Measurements from ENCODE around the gene SMARCC2. TPM values are rescaled to one million over a fixed set of nuclear protein-coding genes. Genes with fewer than 3 reads are reported as not detected.

Gene SMARCC2
- total RNA-seq, 6 donors from 2014 or later = 71.4 to 258 (median 93.9) TPM

DNA sequence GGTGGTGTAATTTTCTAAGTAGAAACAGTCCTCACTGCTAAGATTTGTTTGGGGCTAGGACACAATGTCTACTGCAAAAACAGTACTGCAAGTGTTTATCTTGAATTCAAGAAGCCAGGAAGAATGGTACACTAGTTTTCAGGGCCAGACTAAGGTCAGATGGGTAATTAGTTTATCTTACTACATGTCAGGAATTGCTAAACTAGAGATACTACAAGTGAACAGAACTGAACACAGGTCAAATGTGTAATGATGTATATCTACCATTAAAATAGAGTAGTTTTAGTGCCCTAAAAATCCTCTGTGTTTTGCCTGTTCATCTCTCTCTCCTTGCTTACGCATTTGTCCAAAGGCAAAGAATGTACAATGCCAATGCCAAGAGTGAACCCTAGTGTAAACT lies 75.2 kb downstream of the SMARCC2 start:
- H3K36me3 ChIP-seq = peaks cover 26 to 52% (median 41%) of the 10 kb centered on the region in 4 donors
- H3K27ac ChIP-seq = no peak overlapping the region
- H3K27me3 ChIP-seq = no peaks in the 10 kb centered on the region
- TF ChIP-seq POLR2A (IDR thresholded peaks at IDR 0.05) (no peak), POLR2AphosphoS5 (IDR thresholded peaks at IDR 0.05) (no peak), EP300 (IDR thresholded peaks at IDR 0.05) (no peak)
- TF ChIP-seq, protein P1, sequence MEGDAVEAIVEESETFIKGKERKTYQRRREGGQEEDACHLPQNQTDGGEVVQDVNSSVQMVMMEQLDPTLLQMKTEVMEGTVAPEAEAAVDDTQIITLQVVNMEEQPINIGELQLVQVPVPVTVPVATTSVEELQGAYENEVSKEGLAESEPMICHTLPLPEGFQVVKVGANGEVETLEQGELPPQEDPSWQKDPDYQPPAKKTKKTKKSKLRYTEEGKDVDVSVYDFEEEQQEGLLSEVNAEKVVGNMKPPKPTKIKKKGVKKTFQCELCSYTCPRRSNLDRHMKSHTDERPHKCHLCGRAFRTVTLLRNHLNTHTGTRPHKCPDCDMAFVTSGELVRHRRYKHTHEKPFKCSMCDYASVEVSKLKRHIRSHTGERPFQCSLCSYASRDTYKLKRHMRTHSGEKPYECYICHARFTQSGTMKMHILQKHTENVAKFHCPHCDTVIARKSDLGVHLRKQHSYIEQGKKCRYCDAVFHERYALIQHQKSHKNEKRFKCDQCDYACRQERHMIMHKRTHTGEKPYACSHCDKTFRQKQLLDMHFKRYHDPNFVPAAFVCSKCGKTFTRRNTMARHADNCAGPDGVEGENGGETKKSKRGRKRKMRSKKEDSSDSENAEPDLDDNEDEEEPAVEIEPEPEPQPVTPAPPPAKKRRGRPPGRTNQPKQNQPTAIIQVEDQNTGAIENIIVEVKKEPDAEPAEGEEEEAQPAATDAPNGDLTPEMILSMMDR (IDR thresholded peaks at IDR 0.05) = no peak
- no peaks in the 10 kb centered on the region for H3K9me3 ChIP-seq
- DNase-seq (no peak), ATAC-seq (ENCODE audit: low FRiP score in 2 of 2) (no peak)
- H3K4me3 ChIP-seq = no peak overlapping the region
- H3K4me1 ChIP-seq = peaks cover 5 to 17% (median 15%) of the 10 kb centered on the region in 4 donors
- 96% methylated on average over 1 of the region's 1 CpG for WGBS, 2 donors

Other genes starting within 250 kb of the SMARCC2 start
- gene PMEL, start 223.4 kb downstream of the SMARCC2 start, total RNA-seq = 10 to 100 TPM in 1 of 6 donors, 1 to 10 TPM in 4, under 1 TPM in 1; 0.91 to 45.1 (median 1.5) TPM
- gene CDK2, start 222.7 kb downstream of the SMARCC2 start, total RNA-seq = 10 to 100 TPM; 11.7 to 27.9 (median 21.7) TPM
- gene RAB5B, start 215.4 kb downstream of the SMARCC2 start, total RNA-seq = 100 to 1,000 TPM in 4 of 6 donors, 10 to 100 TPM in 2; 53.4 to 139 (median 116) TPM
- gene SUOX, start 192.2 kb downstream of the SMARCC2 start, total RNA-seq = 10 to 100 TPM; 12.8 to 36.3 (median 21.9) TPM
- 10 to 100 TPM in 1 of 6 donors, 1 to 10 TPM in 5; 5.6 to 23.0 (median 9.3) TPM for gene IKZF4, start 168.4 kb downstream of the SMARCC2 start, total RNA-seq
- gene RPS26, start 147.6 kb downstream of the SMARCC2 start, total RNA-seq = 100 to 1,000 TPM in 3 of 6 donors, 10 to 100 TPM in 3; 15.3 to 570 (median 150) TPM
- 100 to 1,000 TPM in 3 of 6 donors, 10 to 100 TPM in 3; 56.8 to 171 (median 101) TPM for gene ERBB3, start 109.3 kb downstream of the SMARCC2 start, total RNA-seq
- 100 to 1,000 TPM in 1 of 6 donors, 10 to 100 TPM in 5; 36.7 to 103 (median 70.7) TPM for gene PA2G4, start 84.9 kb downstream of the SMARCC2 start, total RNA-seq
- gene RPL41, start 72.8 kb downstream of the SMARCC2 start, total RNA-seq = 1,000 to 10,000 TPM; 1,377 to 3,349 (median 3,110) TPM
- gene ZC3H10, start 71.2 kb downstream of the SMARCC2 start, total RNA-seq = 10 to 100 TPM in 2 of 6 donors, 1 to 10 TPM in 4; 2.1 to 22.0 (median 6.4) TPM
- 100 to 1,000 TPM in 5 of 6 donors, 10 to 100 TPM in 1; 73.9 to 132 (median 112) TPM for gene ESYT1, start 61.2 kb downstream of the SMARCC2 start, total RNA-seq
- gene MYL6B, start 36.9 kb downstream of the SMARCC2 start, total RNA-seq = 10 to 100 TPM; 10.5 to 38.4 (median 29.1) TPM
- 1,000 to 10,000 TPM in 5 of 6 donors, 100 to 1,000 TPM in 1; 665 to 1,935 (median 1,528) TPM for gene MYL6, start 31.1 kb downstream of the SMARCC2 start, total RNA-seq
- 10 to 100 TPM; 38.8 to 94.3 (median 62.1) TPM for gene RNF41, start 32.4 kb upstream of the SMARCC2 start, total RNA-seq
- 10 to 100 TPM in 4 of 6 donors, 1 to 10 TPM in 2; 4.2 to 23.1 (median 17.6) TPM for gene NABP2, start 34.9 kb upstream of the SMARCC2 start, total RNA-seq
- 1 to 10 TPM in 2 of 6 donors, under 1 TPM in 1, not detected in 3; 0.37 to 1.2 (median 1.1) TPM for gene SLC39A5, start 40.6 kb upstream of the SMARCC2 start, total RNA-seq
- gene ANKRD52, start 68.9 kb upstream of the SMARCC2 start, total RNA-seq = 10 to 100 TPM; 17.6 to 48.2 (median 28.8) TPM
- gene COQ10A, start 77.5 kb upstream of the SMARCC2 start, total RNA-seq = 10 to 100 TPM; 12.8 to 26.3 (median 17.5) TPM
- 100 to 1,000 TPM in 5 of 6 donors, 10 to 100 TPM in 1; 99.9 to 201 (median 151) TPM for gene CS, start 110.8 kb upstream of the SMARCC2 start, total RNA-seq
- 100 to 1,000 TPM in 1 of 6 donors, 10 to 100 TPM in 5; 50.3 to 105 (median 61.4) TPM for gene CNPY2, start 126.5 kb upstream of the SMARCC2 start, total RNA-seq
- gene PAN2, start 144.5 kb upstream of the SMARCC2 start, total RNA-seq = 100 to 1,000 TPM in 1 of 6 donors, 10 to 100 TPM in 5; 19.5 to 227 (median 74.4) TPM
- gene IL23A, start 149.4 kb upstream of the SMARCC2 start, total RNA-seq = 1 to 10 TPM in 1 of 6 donors, under 1 TPM in 1, not detected in 4; 0.81 to 1.1 TPM
- gene STAT2, start 170.6 kb upstream of the SMARCC2 start, total RNA-seq = 100 to 1,000 TPM in 5 of 6 donors, 10 to 100 TPM in 1; 96.1 to 553 (median 178) TPM
- under 1 TPM in 1 of 6 donors, not detected in 5; 0.20 TPM for gene APOF, start 173.4 kb upstream of the SMARCC2 start, total RNA-seq